ENCODE data around the gene SPHK1.

The SPHK1 gene

GRCh38 chr17:76405967-76406647, 21.7 kb downstream of the SPHK1 start:
- Histone ChIP-seq H3K9me3 (no peaks in the 10 kb centered on the region), H3K4me1 (ENCODE audit: control insufficient read depth in 1 of 2, insufficient read depth in 1 of 2, low read depth in 1 of 2, low read length in 1 of 2) (no peaks in the 10 kb centered on the region), H3K27me3 (no peaks in the 10 kb centered on the region), H3K27ac (no peak overlapping the region), H3K36me3 (peaks cover 35% of the 10 kb centered on the region), H3K4me3 (ENCODE audit: low read depth in 1 of 2, low read length in 1 of 2) (no peak overlapping the region)
- no peak for TF ChIP-seq CTCF (IDR thresholded peaks at IDR 0.05)

GRCh38 chr17:76407509-76407908, 23.1 kb downstream of the SPHK1 start:
- H3K27ac ChIP-seq: no peak overlapping the region
- no peaks in the 10 kb centered on the region for H3K4me1 ChIP-seq (ENCODE audit: control insufficient read depth in 1 of 2, insufficient read depth in 1 of 2, low read depth in 1 of 2, low read length in 1 of 2)
- no peaks in the 10 kb centered on the region for H3K27me3 ChIP-seq
- no peaks in the 10 kb centered on the region for H3K9me3 ChIP-seq
- H3K4me3 ChIP-seq (ENCODE audit: low read depth in 1 of 2, low read length in 1 of 2): no peak overlapping the region
- peaks cover 23% of the 10 kb centered on the region for H3K36me3 ChIP-seq
- TF ChIP-seq CTCF (IDR thresholded peaks at IDR 0.05): no peak

GRCh38 chr17:76408037-76408849, 23.8 kb downstream of the SPHK1 start:
- Histone ChIP-seq H3K27ac (no peak overlapping the region), H3K9me3 (no peaks in the 10 kb centered on the region), H3K27me3 (no peaks in the 10 kb centered on the region), H3K36me3 (peaks cover 17% of the 10 kb centered on the region), H3K4me1 (ENCODE audit: control insufficient read depth in 1 of 2, insufficient read depth in 1 of 2, low read depth in 1 of 2, low read length in 1 of 2) (no peaks in the 10 kb centered on the region), H3K4me3 (ENCODE audit: low read depth in 1 of 2, low read length in 1 of 2) (no peak overlapping the region)
- peak; percentile 86 for TF ChIP-seq CTCF (IDR thresholded peaks at IDR 0.05)

GRCh38 chr17:76410328-76410965, 26.0 kb downstream of the SPHK1 start:
- Histone ChIP-seq H3K27me3 (no peaks in the 10 kb centered on the region), H3K27ac (no peak overlapping the region), H3K4me1 (ENCODE audit: control insufficient read depth in 1 of 2, insufficient read depth in 1 of 2, low read depth in 1 of 2, low read length in 1 of 2) (no peaks in the 10 kb centered on the region), H3K9me3 (no peaks in the 10 kb centered on the region), H3K36me3 (no peaks in the 10 kb centered on the region), H3K4me3 (ENCODE audit: low read depth in 1 of 2, low read length in 1 of 2) (no peak overlapping the region)
- TF ChIP-seq CTCF (IDR thresholded peaks at IDR 0.05): no peak

GRCh38 chr17:76411247-76411646, 26.8 kb downstream of the SPHK1 start:
- no peaks in the 10 kb centered on the region for H3K9me3 ChIP-seq

More at GRCh38 chr17:76411247-76411646, 26.8 kb downstream of the SPHK1 start:
- Histone ChIP-seq H3K4me3 (ENCODE audit: low read depth in 1 of 2, low read length in 1 of 2) (no peak overlapping the region), H3K27me3 (no peaks in the 10 kb centered on the region), H3K36me3 (no peaks in the 10 kb centered on the region), H3K4me1 (ENCODE audit: control insufficient read depth in 1 of 2, insufficient read depth in 1 of 2, low read depth in 1 of 2, low read length in 1 of 2) (no peaks in the 10 kb centered on the region), H3K27ac (no peak overlapping the region)
- no peak for TF ChIP-seq CTCF (IDR thresholded peaks at IDR 0.05)
